K562 (cell line): ENCODE measurements around the gene CD84. TPM values are rescaled to one million over a fixed set of nuclear protein-coding genes. Genes with fewer than 3 reads are reported as not detected.
A peak's percentile ranks its signal among the peaks of the same experiment; 100 is the strongest.

ENCODE experiments used
- BCOR ChIP-seq: fragments of 450-650 bp; IDR thresholded peaks from 2 replicates; pipeline ENCODE4 v1.6.1; 2016
- BDP1 ChIP-seq: IDR thresholded peaks from 3 replicates; pipeline ENCODE4 v1.6.1; 2011; ENCODE audit not compliant: insufficient read length, insufficient read depth
- L3MBTL2 ChIP-seq: fragments of 450-650 bp; IDR thresholded peaks from 2 replicates; pipeline ENCODE4 v1.6.1; 2016; ENCODE audit warnings: mild to moderate bottlenecking, moderate library complexity
- MAFG ChIP-seq: fragments of 450-650 bp; conservative IDR thresholded peaks from 2 replicates; pipeline ENCODE4 v1.6.1; 2016; ENCODE audit warnings: missing genetic modification characterization, missing compliant biosample characterization
- MAZ ChIP-seq, 2 experiments: fragments of 450-650 bp in 1 of 2; sonication (generic) in 1 of 2; formaldehyde crosslinking; IDR thresholded peaks in 1 of 2; conservative IDR thresholded peaks in 1 of 2; 2 replicates each; pipeline versions ENCODE4 v1.4.0 to v1.5.0; 2020; ENCODE audit warnings: mild to moderate bottlenecking in 1 of 2, missing genetic modification reagents in 1 of 2
- MEIS2 ChIP-seq: fragments of 450-650 bp; IDR thresholded peaks from 2 replicates; pipeline ENCODE4 v1.6.1; 2014; ENCODE audit warnings: mild to moderate bottlenecking; ENCODE audit not compliant: partially characterized antibody
- MTA2 ChIP-seq: fragments of 450-650 bp; IDR thresholded peaks from 2 replicates; pipeline ENCODE4 v1.6.1; 2016; ENCODE audit warnings: low read depth
- PCBP1 ChIP-seq: fragments of 200-400 bp; formaldehyde crosslinking; IDR thresholded peaks from 2 replicates; pipeline ENCODE4 v1.6.1; 2018; ENCODE audit warnings: mild to moderate bottlenecking, low read depth, low read length; ENCODE audit not compliant: poor library complexity, severe bottlenecking
- PRDM10 ChIP-seq: fragments of 450-650 bp; IDR thresholded peaks from 2 replicates; pipeline ENCODE4 v1.6.1; 2018; ENCODE audit not compliant: partially characterized antibody
- SMARCA5 ChIP-seq: fragments of 450-650 bp; IDR thresholded peaks from 2 replicates; pipeline ENCODE4 v1.6.1; 2016
- ZKSCAN1 ChIP-seq: fragments of 150-350 bp; IDR thresholded peaks from 2 replicates; pipeline ENCODE4 v1.6.1; 2016; ENCODE audit warnings: low read depth, low read length
- ZNF197 ChIP-seq: fragments of 200-800 bp; sonication (Bioruptor generic); IDR thresholded peaks from 2 replicates; pipeline ENCODE4 v1.6.1; 2016; ENCODE audit warnings: low read depth, missing genetic modification characterization, missing compliant biosample characterization
- ZNF830 ChIP-seq: fragments of 250-450 bp; sonication (Bioruptor Pico); IDR thresholded peaks from 2 replicates; pipeline ENCODE4 v1.5.0; 2021; ENCODE audit warnings: mild to moderate bottlenecking
- polyA plus RNA-seq, 8 experiments: library from polyadenylated mRNA; depleted of rRNA in 4 of 8; stranded (reverse) in 5 of 8; unstranded in 3 of 8; fragments of >200 nt; fragmentation: Nextera tagmentation in 2 of 8; fragmentation: Illumina TruSeq in 1 of 8; extraction: Ambion mirVana in 2 of 8; extraction: Trizol in 1 of 8; gene quantifications; 2 replicates each; pipeline versions ENCODE4 v1.2.1 to v1.2.3, GENCODE V29; 2011 to 2014; ENCODE audit warnings: inconsistent platforms in 1 of 8, missing spikeins in 1 of 8
- total RNA-seq, 7 experiments: library from RNA; depleted of rRNA in 6 of 7; stranded (reverse); fragments of >200 nt in 6 of 7; fragmentation: Illumina TruSeq in 2 of 7; extraction: Trizol in 2 of 7; gene quantifications; 2 replicates each; pipeline versions ENCODE4 v1.2.1 to v1.2.3, GENCODE V29; 2011 to 2021; ENCODE audit warnings: low replicate concordance in 1 of 7
- TF ChIP-seq, protein P1 (sequence below): fragments of 450-650 bp; IDR thresholded peaks from 2 replicates; pipeline ENCODE4 v1.6.1; 2016; ENCODE audit warnings: mild to moderate bottlenecking
- TF ChIP-seq, protein P2 (sequence below): IDR thresholded peaks from 2 replicates; pipeline ENCODE4 v1.6.1; 2011; ENCODE audit warnings: borderline replicate concordance, low read depth, mild to moderate bottlenecking, moderate library complexity, low read length; ENCODE audit not compliant: insufficient read depth, poor library complexity, severe bottlenecking

Gene CD84
- total and polyA plus RNA-seq, 9 of the 15 experiments (the other 6 are each of a cell fraction or from before 2014, with no cell fraction given) = 0.82 to 6.8 (median 2.0) TPM

DNA sequence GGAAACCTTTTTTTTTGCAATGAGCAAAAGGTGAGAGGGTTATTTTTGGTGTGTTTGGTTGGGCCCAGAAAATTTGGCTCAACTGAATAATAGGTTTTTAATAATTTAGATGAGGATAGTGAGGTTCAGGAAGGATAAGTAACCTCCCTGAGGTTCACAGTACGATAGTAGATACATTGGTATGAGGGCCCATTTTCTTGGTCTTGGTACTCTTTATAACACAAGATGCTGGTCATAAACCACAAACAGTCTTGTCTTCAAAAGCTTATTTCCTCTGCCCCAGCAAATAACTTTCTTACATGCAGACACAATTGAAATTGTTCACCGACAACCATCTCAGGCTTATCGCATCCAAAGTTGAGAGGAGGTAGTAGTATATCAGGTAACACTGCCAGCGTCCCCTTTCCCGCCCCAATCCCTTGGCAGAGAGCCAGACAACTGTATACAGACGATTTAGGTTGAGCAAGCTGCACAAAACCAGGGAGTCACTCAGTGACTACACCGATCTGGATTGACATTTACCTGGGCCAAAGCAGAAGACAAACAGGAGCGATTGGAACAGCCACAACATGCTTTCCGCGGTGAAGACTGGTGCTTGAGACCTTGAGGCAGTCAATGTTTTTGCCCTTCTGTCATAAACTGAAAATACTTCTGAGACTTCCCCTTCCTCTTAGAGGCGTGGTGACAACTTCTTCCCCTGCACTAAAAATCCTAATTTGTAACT is 56.5 kb downstream of the CD84 start, which contains the start of gene SLAMF6 (continued):
- TF ChIP-seq, protein P1, sequence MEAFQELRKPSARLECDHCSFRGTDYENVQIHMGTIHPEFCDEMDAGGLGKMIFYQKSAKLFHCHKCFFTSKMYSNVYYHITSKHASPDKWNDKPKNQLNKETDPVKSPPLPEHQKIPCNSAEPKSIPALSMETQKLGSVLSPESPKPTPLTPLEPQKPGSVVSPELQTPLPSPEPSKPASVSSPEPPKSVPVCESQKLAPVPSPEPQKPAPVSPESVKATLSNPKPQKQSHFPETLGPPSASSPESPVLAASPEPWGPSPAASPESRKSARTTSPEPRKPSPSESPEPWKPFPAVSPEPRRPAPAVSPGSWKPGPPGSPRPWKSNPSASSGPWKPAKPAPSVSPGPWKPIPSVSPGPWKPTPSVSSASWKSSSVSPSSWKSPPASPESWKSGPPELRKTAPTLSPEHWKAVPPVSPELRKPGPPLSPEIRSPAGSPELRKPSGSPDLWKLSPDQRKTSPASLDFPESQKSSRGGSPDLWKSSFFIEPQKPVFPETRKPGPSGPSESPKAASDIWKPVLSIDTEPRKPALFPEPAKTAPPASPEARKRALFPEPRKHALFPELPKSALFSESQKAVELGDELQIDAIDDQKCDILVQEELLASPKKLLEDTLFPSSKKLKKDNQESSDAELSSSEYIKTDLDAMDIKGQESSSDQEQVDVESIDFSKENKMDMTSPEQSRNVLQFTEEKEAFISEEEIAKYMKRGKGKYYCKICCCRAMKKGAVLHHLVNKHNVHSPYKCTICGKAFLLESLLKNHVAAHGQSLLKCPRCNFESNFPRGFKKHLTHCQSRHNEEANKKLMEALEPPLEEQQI = 0 out of 2 replicates have a peak, but pooled peaks have one; percentile 36
- TF ChIP-seq BDP1 (no peak), ZNF197 (CRISPR knock-in tag) (0 out of 2 replicates have a peak, but pooled peaks have one; percentile 27), MTA2 (no peak), SMARCA5 (peak; percentile 47; the same call in 1 of the 2 replicates), PCBP1 (no peak), ZNF830 (no peak), L3MBTL2 (peak; percentile 52), PRDM10 (no peak), MAZ (CRISPR knock-in tag; conservative IDR thresholded peaks at IDR 0.05 in 1 of 2, IDR thresholded peaks at IDR 0.05 in 1 of 2) (no peak), MAFG (tag) (no peak), MEIS2 (no peak), ZKSCAN1 (no peak), BCOR (peak; percentile 42; the same call in 1 of the 2 replicates)
- TF ChIP-seq, protein P2, sequence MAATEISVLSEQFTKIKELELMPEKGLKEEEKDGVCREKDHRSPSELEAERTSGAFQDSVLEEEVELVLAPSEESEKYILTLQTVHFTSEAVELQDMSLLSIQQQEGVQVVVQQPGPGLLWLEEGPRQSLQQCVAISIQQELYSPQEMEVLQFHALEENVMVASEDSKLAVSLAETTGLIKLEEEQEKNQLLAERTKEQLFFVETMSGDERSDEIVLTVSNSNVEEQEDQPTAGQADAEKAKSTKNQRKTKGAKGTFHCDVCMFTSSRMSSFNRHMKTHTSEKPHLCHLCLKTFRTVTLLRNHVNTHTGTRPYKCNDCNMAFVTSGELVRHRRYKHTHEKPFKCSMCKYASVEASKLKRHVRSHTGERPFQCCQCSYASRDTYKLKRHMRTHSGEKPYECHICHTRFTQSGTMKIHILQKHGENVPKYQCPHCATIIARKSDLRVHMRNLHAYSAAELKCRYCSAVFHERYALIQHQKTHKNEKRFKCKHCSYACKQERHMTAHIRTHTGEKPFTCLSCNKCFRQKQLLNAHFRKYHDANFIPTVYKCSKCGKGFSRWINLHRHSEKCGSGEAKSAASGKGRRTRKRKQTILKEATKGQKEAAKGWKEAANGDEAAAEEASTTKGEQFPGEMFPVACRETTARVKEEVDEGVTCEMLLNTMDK = no peak
- TF ChIP-seq, all 486 proteins: peak for 41
